ENCODE data around the gene WDR91.
A peak's percentile ranks its signal among the peaks of the same experiment; 100 is the strongest.

Gene WDR91

DNA sequence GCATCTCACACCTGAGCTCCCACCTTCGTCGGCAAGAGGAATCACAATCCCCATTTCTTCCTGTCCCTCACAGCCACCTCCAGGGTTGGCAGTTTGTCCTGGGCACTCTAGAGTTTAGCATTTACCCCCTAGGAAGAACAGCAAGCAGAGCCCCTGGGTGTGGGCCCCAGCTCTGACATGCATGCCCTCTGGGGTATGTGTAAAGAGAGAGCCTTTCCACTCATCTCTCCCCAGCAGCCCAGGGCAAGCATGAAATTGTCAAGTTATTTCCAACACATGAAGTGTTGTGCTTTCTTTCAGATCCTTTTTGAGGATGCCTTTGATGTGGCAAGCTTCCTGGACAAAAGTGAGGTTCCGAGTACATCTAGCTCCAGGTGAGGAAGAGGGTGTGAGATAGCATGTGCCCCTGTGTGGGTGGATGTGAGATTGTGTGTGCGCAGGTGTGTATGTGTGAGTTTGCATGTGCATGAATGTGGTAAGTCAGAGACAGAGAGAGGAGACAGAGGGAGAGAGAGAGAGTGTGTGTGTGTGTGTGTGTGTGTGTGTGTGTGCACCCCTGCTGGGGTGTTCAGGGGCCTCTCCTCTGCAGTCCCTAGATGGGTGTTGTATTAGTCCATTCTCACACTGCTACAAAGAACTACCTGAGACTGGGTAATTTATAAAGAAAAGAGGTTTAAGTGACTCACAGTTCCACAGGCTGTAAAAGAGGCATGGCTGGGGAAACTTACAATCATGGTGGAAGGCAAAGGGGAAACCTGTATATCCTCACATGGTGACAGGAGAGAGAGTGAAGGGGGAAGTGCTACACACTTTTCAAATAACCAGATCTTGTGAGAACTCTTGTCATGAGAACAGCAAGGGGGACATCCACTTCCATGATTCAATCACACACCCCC is 40.4 kb upstream of the WDR91 start:
- TF ChIP-seq, protein P1, sequence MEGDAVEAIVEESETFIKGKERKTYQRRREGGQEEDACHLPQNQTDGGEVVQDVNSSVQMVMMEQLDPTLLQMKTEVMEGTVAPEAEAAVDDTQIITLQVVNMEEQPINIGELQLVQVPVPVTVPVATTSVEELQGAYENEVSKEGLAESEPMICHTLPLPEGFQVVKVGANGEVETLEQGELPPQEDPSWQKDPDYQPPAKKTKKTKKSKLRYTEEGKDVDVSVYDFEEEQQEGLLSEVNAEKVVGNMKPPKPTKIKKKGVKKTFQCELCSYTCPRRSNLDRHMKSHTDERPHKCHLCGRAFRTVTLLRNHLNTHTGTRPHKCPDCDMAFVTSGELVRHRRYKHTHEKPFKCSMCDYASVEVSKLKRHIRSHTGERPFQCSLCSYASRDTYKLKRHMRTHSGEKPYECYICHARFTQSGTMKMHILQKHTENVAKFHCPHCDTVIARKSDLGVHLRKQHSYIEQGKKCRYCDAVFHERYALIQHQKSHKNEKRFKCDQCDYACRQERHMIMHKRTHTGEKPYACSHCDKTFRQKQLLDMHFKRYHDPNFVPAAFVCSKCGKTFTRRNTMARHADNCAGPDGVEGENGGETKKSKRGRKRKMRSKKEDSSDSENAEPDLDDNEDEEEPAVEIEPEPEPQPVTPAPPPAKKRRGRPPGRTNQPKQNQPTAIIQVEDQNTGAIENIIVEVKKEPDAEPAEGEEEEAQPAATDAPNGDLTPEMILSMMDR (IDR thresholded peaks at IDR 0.05; ENCODE audit: insufficient read depth, low read depth, low read length, missing control alignments): no peak
- H3K4me3 ChIP-seq (ENCODE audit: low read depth, low read length): no peak overlapping the region
- peak; percentile 22 for DNase-seq (ENCODE audit: low read depth)

- TF ChIP-seq, protein P1 (IDR thresholded peaks at IDR 0.05; ENCODE audit: insufficient read depth, low read depth, low read length, missing control alignments): no peak
- DNase-seq (ENCODE audit: low read depth): no peak
- H3K4me3 ChIP-seq (ENCODE audit: low read depth, low read length): no peak overlapping the region
These were observed 37.2 kb upstream of the WDR91 start for GRCh38 chr7:135248546-135248945.

GRCh38 chr7:135247746-135248471 is 36.6 kb upstream of the WDR91 start:
- no peak for DNase-seq (ENCODE audit: low read depth)
- H3K4me3 ChIP-seq (ENCODE audit: low read depth, low read length): no peak overlapping the region
- TF ChIP-seq, protein P1 (IDR thresholded peaks at IDR 0.05; ENCODE audit: insufficient read depth, low read depth, low read length, missing control alignments): no peak

- no peak overlapping the region for H3K4me3 ChIP-seq (ENCODE audit: low read depth, low read length)
- TF ChIP-seq, protein P1 (IDR thresholded peaks at IDR 0.05; ENCODE audit: insufficient read depth, low read depth, low read length, missing control alignments): no peak
- DNase-seq (ENCODE audit: low read depth): no peak
These were observed 35.0 kb upstream of the WDR91 start for GRCh38 chr7:135246191-135246825.

DNA sequence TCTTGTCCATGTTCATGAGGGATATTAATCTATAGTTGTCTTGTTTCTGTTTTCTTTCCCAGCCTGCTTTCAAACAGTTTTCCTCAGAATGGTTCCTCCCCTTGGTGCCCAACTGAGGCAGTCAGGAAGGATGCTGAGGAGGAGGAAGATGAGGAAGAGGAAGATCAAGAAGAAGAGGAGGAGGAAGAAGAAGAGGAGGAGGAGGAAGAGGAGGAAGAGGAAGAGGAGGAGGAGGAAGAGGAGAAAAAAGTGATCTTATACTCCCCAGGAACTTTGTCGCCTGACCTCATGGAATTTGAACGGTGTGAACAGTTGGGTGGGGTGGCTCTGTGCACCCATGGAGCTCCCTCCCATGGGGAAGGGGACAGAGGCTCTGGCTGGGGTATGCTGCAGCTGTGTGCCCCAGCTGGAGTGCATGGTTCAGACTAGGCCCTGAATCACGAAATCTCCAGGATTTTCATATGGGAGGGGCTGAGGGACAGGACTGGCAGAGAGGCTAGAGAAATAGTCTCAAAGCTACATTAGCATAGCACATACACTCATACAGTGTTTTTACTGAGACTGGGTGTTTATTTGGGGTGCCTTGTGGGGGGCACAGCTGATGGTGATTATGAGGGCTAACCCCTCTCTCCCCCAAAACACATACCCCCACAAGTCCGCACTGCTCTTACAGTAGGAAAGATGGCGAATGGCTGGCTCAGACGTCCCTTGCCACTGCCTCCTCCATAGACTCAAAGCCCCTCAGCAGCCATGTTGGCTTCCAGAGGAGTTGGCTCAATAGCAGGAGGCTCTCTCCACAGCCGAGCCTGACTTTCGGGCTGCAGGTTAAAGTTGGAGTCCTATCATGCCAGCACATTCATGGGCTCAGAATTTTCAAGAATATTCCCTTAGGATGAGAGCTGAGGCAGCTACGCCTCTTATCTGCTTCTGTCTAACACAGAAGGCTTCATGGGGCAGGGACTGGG is 34.2 kb upstream of the WDR91 start:
- H3K4me3 ChIP-seq (ENCODE audit: low read depth, low read length): no peak overlapping the region
- TF ChIP-seq, protein P1 (IDR thresholded peaks at IDR 0.05; ENCODE audit: insufficient read depth, low read depth, low read length, missing control alignments): no peak
- no peak for DNase-seq (ENCODE audit: low read depth)

DNA sequence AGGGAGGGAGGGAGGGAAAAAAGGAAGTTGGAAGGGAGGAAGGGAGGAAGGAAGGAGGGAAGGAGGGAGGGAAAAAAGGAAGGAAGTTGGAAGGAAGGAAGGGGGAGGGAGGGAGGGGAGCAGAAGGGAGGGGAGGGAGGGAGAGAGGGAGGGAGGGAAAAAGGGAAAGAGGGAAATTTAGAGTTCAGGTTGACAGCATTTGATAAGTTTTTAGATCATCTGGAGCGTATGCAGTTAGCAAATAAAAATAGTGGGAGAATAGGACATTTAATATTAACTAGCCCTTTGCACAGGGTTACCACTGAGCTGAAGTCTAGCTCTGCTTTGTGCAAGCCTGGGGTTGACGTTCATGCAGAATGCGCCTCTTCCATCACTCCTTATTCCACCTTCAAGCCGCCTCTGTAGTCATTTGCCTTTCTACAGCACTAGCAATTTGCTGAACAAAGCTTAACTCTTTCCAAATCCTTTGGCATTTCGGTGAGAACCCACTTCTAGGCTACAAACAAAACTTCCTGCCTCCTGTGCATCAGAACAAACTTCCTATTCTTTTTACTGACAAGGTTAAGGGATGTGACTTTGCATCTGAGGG is 30.9 kb upstream of the WDR91 start:
- no peak overlapping the region for H3K4me3 ChIP-seq (ENCODE audit: low read depth, low read length)
- TF ChIP-seq, protein P1 (IDR thresholded peaks at IDR 0.05; ENCODE audit: insufficient read depth, low read depth, low read length, missing control alignments): no peak
- no peak for DNase-seq (ENCODE audit: low read depth)
